Keratinocyte (primary cell): ENCODE results near the gene CHST8. TPM values are rescaled to one million over a fixed set of nuclear protein-coding genes. Genes with fewer than 3 reads are reported as not detected.
"Not testable (repeated sequence)": the region's sequence is repeated elsewhere in the genome, so short reads cannot be mapped to it uniquely, and the experiment has no call there.

Experiments used
- DNase-seq: peaks from one replicate; pipeline ENCODE4 v3.0.0-alpha.2; 2011; ENCODE audit warnings: low read depth, missing footprints, low spot score
- FAIRE-seq: peaks from 2 replicates; lab custom pipeline; 2011; peaks lifted over from hg19 to GRCh38; lab: Jason Lieb, UNC
- H2AFZ ChIP-seq: 2 replicates; pipeline ENCODE4 v1.6.0; 2012; ENCODE audit warnings: low read length, control low read depth, inconsistent platforms; ENCODE audit not compliant: control insufficient read depth
- H3K27ac ChIP-seq: 2 replicates; pipeline ENCODE4 v1.5.1; 2011; ENCODE audit warnings: low read length; ENCODE audit not compliant: control insufficient read depth, insufficient read depth
- H3K27me3 ChIP-seq: 3 replicates; pipeline ENCODE4 v1.6.0; 2011; ENCODE audit warnings: low read length; ENCODE audit not compliant: control insufficient read depth, insufficient read depth; ENCODE audit errors: extremely low read depth
- H3K36me3 ChIP-seq, 2 experiments: 2 replicates in 1 of 2; 3 replicates in 1 of 2; pipeline ENCODE4 v1.5.1; 2011; ENCODE audit warnings: low read length in 2 of 2, mild to moderate bottlenecking in 1 of 2; ENCODE audit not compliant: control insufficient read depth in 2 of 2, insufficient read depth in 2 of 2; ENCODE audit errors: extremely low read depth in 1 of 2
- H3K4me1 ChIP-seq: 3 replicates; pipeline ENCODE4 v1.5.1; 2011; ENCODE audit warnings: low read length; ENCODE audit not compliant: control insufficient read depth, insufficient read depth; ENCODE audit errors: extremely low read depth
- H3K4me2 ChIP-seq: 3 replicates; pipeline ENCODE4 v1.6.0; 2011; ENCODE audit warnings: low read depth, low read length; ENCODE audit not compliant: control insufficient read depth, insufficient read depth; ENCODE audit errors: extremely low read depth
- H3K4me3 ChIP-seq, 3 experiments: fragments of 200-600 bp in 1 of 3; sonication (generic) in 1 of 3; 2 replicates in 2 of 3; 3 replicates in 1 of 3; pipeline ENCODE4 v1.5.1; 2011 to 2016; ENCODE audit warnings: low read length in 3 of 3, mild to moderate bottlenecking in 3 of 3, control low read depth in 2 of 3, inconsistent platforms in 1 of 3, low read depth in 1 of 3, mixed read lengths in 1 of 3, mixed run types in 1 of 3, moderate library complexity in 1 of 3; ENCODE audit not compliant: control insufficient read depth in 2 of 3, insufficient read depth in 2 of 3; ENCODE audit errors: extremely low read depth in 1 of 3
- H3K79me2 ChIP-seq: 2 replicates; pipeline ENCODE4 v1.6.0; 2012; ENCODE audit warnings: low read length; ENCODE audit not compliant: control insufficient read depth, insufficient read depth
- H3K9ac ChIP-seq: 3 replicates; pipeline ENCODE4 v1.6.0; 2011; ENCODE audit warnings: low read length; ENCODE audit not compliant: control insufficient read depth, insufficient read depth; ENCODE audit errors: extremely low read depth
- H3K9me1 ChIP-seq: 3 replicates; pipeline ENCODE4 v1.6.0; 2011; ENCODE audit warnings: low read length; ENCODE audit not compliant: control insufficient read depth, insufficient read depth; ENCODE audit errors: extremely low read depth
- H3K9me3 ChIP-seq: 2 replicates; pipeline ENCODE4 v1.5.1; 2012; ENCODE audit warnings: low read depth, low read length; ENCODE audit not compliant: control insufficient read depth
- H4K20me1 ChIP-seq: 3 replicates; pipeline ENCODE4 v1.6.0; 2011; ENCODE audit warnings: low read length; ENCODE audit not compliant: control insufficient read depth, insufficient read depth; ENCODE audit errors: extremely low read depth
- CTCF ChIP-seq, 3 experiments: IDR thresholded peaks in 1 of 3; conservative IDR thresholded peaks in 1 of 3; optimal IDR thresholded peaks in 1 of 3; 2 replicates in 2 of 3; 3 replicates in 1 of 3; pipeline versions ENCODE3 to v1.5.1; 2011; ENCODE audit warnings: low read length in 3 of 3, mild to moderate bottlenecking in 3 of 3, moderate library complexity in 2 of 3, control low read depth in 1 of 3, inconsistent platforms in 1 of 3; ENCODE audit not compliant: insufficient read depth in 2 of 3; ENCODE audit errors: extremely low read depth in 1 of 3
- EZH2 ChIP-seq: IDR thresholded peaks from one replicate; pipeline ENCODE4 v1.6.1; 2012; ENCODE audit warnings: inconsistent platforms, mild to moderate bottlenecking, low read length, moderate library complexity
- dilution Hi-C: fragments of 300-500 bp; cut with MboI; formaldehyde crosslinking; loops from one replicate; pipeline ENCODE4 v1.7.0; 2020; ENCODE audit warnings: low sequenced_read_pairs; ENCODE audit not compliant: extremely low pct_ligation_motif_present
- polyA plus RNA-seq, 5 experiments: library from polyadenylated mRNA; depleted of rRNA in 3 of 5; stranded (reverse) in 3 of 5; stranded (forward) in 1 of 5; unstranded in 1 of 5; fragments of >200 nt; gene quantifications; 1 replicate in 1 of 5; 2 replicates in 3 of 5; 3 replicates in 1 of 5; pipeline versions ENCODE4 v1.2.1 to v1.2.3, GENCODE V29; 2011 to 2012; ENCODE audit warnings: missing spikeins in 2 of 5, low read depth in 1 of 5, low replicate concordance in 1 of 5

The CHST8 gene
- polyA plus RNA-seq, 1 donor (not counting 4 experiments of a cell fraction or from before 2014, with no cell fraction given): not detected

- no peak for DNase-seq
- no peaks in the 10 kb centered on the region for H4K20me1 ChIP-seq
- H3K27me3 ChIP-seq: peaks cover 22% of the 10 kb centered on the region
- H2AFZ ChIP-seq: no peak overlapping the region
- no peak overlapping the region for H3K4me2 ChIP-seq
- no peak for TF ChIP-seq CTCF (optimal IDR thresholded peaks at IDR 0.05 in 1 of 3, IDR thresholded peaks at IDR 0.05 in 1 of 3, conservative IDR thresholded peaks at IDR 0.05 in 1 of 3; ENCODE audit: extremely low read depth in 1 of 3, insufficient read depth in 2 of 3, low read length in 3 of 3)
- TF ChIP-seq EZH2: no peak
- no peak overlapping the region for H3K9ac ChIP-seq
- no peaks in the 10 kb centered on the region for H3K9me3 ChIP-seq
- no peak overlapping the region for H3K4me3 ChIP-seq
- no peak overlapping the region for H3K27ac ChIP-seq
- no peaks in the 10 kb centered on the region for H3K79me2 ChIP-seq
- H3K36me3 ChIP-seq: no peaks in the 10 kb centered on the region
- FAIRE-seq: no peak
- dilution Hi-C loops: no loop called here
- H3K4me1 ChIP-seq: no peaks in the 10 kb centered on the region
- no peaks in the 10 kb centered on the region for H3K9me1 ChIP-seq
Observed at GRCh38 chr19:33616857-33617256, 4.9 kb upstream of the CHST8 start.

- H3K79me2 ChIP-seq, H2AFZ ChIP-seq, H3K9me1 ChIP-seq, H3K36me3 ChIP-seq, H4K20me1 ChIP-seq, dilution Hi-C loops, FAIRE-seq, H3K9me3 ChIP-seq, DNase-seq, H3K27ac ChIP-seq, H3K4me2 ChIP-seq, H3K4me1 ChIP-seq, H3K9ac ChIP-seq, H3K4me3 ChIP-seq: not testable (repeated sequence)
- peaks cover 37% of the 10 kb centered on the region for H3K27me3 ChIP-seq
Observed at GRCh38 chr19:33618363-33618762, 3.4 kb upstream of the CHST8 start.

GRCh38 chr19:33618884-33619283 is 2.9 kb upstream of the CHST8 start:
- Histone ChIP-seq H3K4me1 (no peaks in the 10 kb centered on the region), H3K9me3 (no peaks in the 10 kb centered on the region), H3K4me3 (no peak overlapping the region), H3K27me3 (peaks cover 42% of the 10 kb centered on the region), H4K20me1 (no peaks in the 10 kb centered on the region), H3K9ac (no peak overlapping the region), H3K27ac (no peak overlapping the region), H3K9me1 (no peaks in the 10 kb centered on the region), H3K4me2 (no peak overlapping the region), H2AFZ (no peak overlapping the region), H3K36me3 (no peaks in the 10 kb centered on the region), H3K79me2 (no peaks in the 10 kb centered on the region)
- no peak for DNase-seq
- dilution Hi-C loops: no loop called here
- no peak for TF ChIP-seq EZH2
- no peak for TF ChIP-seq CTCF (optimal IDR thresholded peaks at IDR 0.05 in 1 of 3, IDR thresholded peaks at IDR 0.05 in 1 of 3, conservative IDR thresholded peaks at IDR 0.05 in 1 of 3; ENCODE audit: extremely low read depth in 1 of 3, insufficient read depth in 2 of 3, low read length in 3 of 3)
- FAIRE-seq: no peak
